H9 (cell line): ENCODE data around the gene LPAR3. TPM values are rescaled to one million over a fixed set of nuclear protein-coding genes. Genes with fewer than 3 reads are reported as not detected.

Experiments
- DNase-seq: peaks from one replicate; pipeline ENCODE4 v3.0.0-alpha.2; 2017
- H2AFZ ChIP-seq: one replicate; pipeline ENCODE4 v1.6.1; 2013; ENCODE audit warnings: mild to moderate bottlenecking, low read length, control low read depth, moderate library complexity
- H2AK5ac ChIP-seq: 2 replicates; pipeline ENCODE4 v1.6.1; 2013; ENCODE audit warnings: low read length, control low read depth, mixed read lengths; ENCODE audit not compliant: insufficient read length
- H2BK120ac ChIP-seq: one replicate; pipeline ENCODE4 v1.6.1; 2013; ENCODE audit warnings: low read depth, mild to moderate bottlenecking, low read length, control low read depth, inconsistent platforms; ENCODE audit not compliant: poor library complexity, severe bottlenecking
- H2BK12ac ChIP-seq: 2 replicates; pipeline ENCODE4 v1.6.1; 2013; ENCODE audit warnings: low read length, control low read depth, mixed read lengths, low read depth; ENCODE audit not compliant: insufficient read length
- H2BK15ac ChIP-seq: 2 replicates; pipeline ENCODE4 v1.6.1; 2013; ENCODE audit warnings: low read depth, low read length, control low read depth
- H2BK20ac ChIP-seq: one replicate; pipeline ENCODE4 v1.6.1; 2013; ENCODE audit warnings: low read depth, mild to moderate bottlenecking, low read length, control low read depth, inconsistent platforms; ENCODE audit not compliant: poor library complexity, severe bottlenecking
- H2BK5ac ChIP-seq: 2 replicates; pipeline ENCODE4 v1.6.1; 2013; ENCODE audit warnings: low read length, control low read depth, mixed read lengths; ENCODE audit not compliant: insufficient read length
- H3K14ac ChIP-seq: 2 replicates; pipeline ENCODE4 v1.6.1; 2013; ENCODE audit warnings: low read length, control low read depth; ENCODE audit not compliant: insufficient read depth
- H3K18ac ChIP-seq: 2 replicates; pipeline ENCODE4 v1.6.1; 2013; ENCODE audit warnings: low read depth, mild to moderate bottlenecking, mixed read lengths, low read length, control low read depth; ENCODE audit not compliant: insufficient read length
- H3K23ac ChIP-seq: 2 replicates; pipeline ENCODE4 v1.6.1; 2013; ENCODE audit warnings: low read length, control low read depth, mixed read lengths, low read depth; ENCODE audit not compliant: insufficient read length
- H3K23me2 ChIP-seq: 2 replicates; pipeline ENCODE4 v1.6.1; 2013; ENCODE audit warnings: low read depth, mild to moderate bottlenecking, mixed read lengths, low read length, control low read depth; ENCODE audit not compliant: insufficient read length, poor library complexity, severe bottlenecking
- H3K27ac ChIP-seq: 2 replicates; pipeline ENCODE4 v1.5.1; 2013; ENCODE audit warnings: low read length, control low read depth, mixed read lengths, low read depth; ENCODE audit not compliant: insufficient read length
- H3K27me3 ChIP-seq: 2 replicates; pipeline ENCODE4 v1.6.1; 2013; ENCODE audit warnings: low read length, control low read depth, inconsistent platforms; ENCODE audit not compliant: insufficient read depth
- H3K4ac ChIP-seq: 2 replicates; pipeline ENCODE4 v1.6.1; 2013; ENCODE audit warnings: low read depth, mild to moderate bottlenecking, control low read depth, inconsistent platforms, low read length, moderate library complexity
- H3K4me1 ChIP-seq: 2 replicates; pipeline ENCODE4 v1.6.1; 2013; ENCODE audit warnings: low read length, control low read depth, inconsistent platforms; ENCODE audit not compliant: insufficient read depth
- H3K4me2 ChIP-seq: 2 replicates; pipeline ENCODE4 v1.6.1; 2013; ENCODE audit warnings: low read length, control low read depth, mixed read lengths; ENCODE audit not compliant: insufficient read length, insufficient read depth
- H3K56ac ChIP-seq: 2 replicates; pipeline ENCODE4 v1.6.1; 2013; ENCODE audit warnings: low read depth, mild to moderate bottlenecking, mixed read lengths, low read length, control low read depth; ENCODE audit not compliant: insufficient read length
- H3K79me1 ChIP-seq: 2 replicates; pipeline ENCODE4 v1.6.1; 2013; ENCODE audit warnings: low read depth, mild to moderate bottlenecking, moderate library complexity, low read length, control low read depth, inconsistent platforms; ENCODE audit not compliant: insufficient read depth, poor library complexity, severe bottlenecking
- H3K79me2 ChIP-seq: 2 replicates; pipeline ENCODE4 v1.6.1; 2013; ENCODE audit warnings: low read length, control low read depth, inconsistent platforms; ENCODE audit not compliant: insufficient read depth
- H3K9ac ChIP-seq: 2 replicates; pipeline ENCODE4 v1.6.1; 2013; ENCODE audit warnings: low read length, control low read depth, mixed read lengths; ENCODE audit not compliant: insufficient read length; ENCODE audit errors: extremely low read depth
- H3K9me3 ChIP-seq: one replicate; pipeline ENCODE4 v1.6.1; 2013; ENCODE audit warnings: low read depth, low read length, inconsistent platforms; ENCODE audit not compliant: control insufficient read depth
- H3T11ph ChIP-seq: one replicate; pipeline ENCODE4 v1.6.1; 2013; ENCODE audit warnings: mild to moderate bottlenecking, low read length, control low read depth, inconsistent platforms
- H4K20me1 ChIP-seq: one replicate; pipeline ENCODE4 v1.6.1; 2013; ENCODE audit not compliant: control insufficient read depth, insufficient read length, insufficient read depth
- H4K5ac ChIP-seq: 2 replicates; pipeline ENCODE4 v1.6.1; 2013; ENCODE audit warnings: low read depth, mild to moderate bottlenecking, mixed read lengths, low read length, control low read depth; ENCODE audit not compliant: insufficient read length
- H4K8ac ChIP-seq: replicated peaks from 2 replicates; pipeline ENCODE4 v1.6.1; 2013; ENCODE audit warnings: low read length, control low read depth, mixed read lengths, low read depth; ENCODE audit not compliant: insufficient read length
- H4K91ac ChIP-seq: 2 replicates; pipeline ENCODE4 v1.6.1; 2013; ENCODE audit warnings: low read depth, mild to moderate bottlenecking, moderate library complexity, mixed read lengths, low read length, control low read depth; ENCODE audit not compliant: insufficient read length
- H3K27ac Mint-ChIP-seq, 3 experiments: 2 replicates in 2 of 3; 3 replicates in 1 of 3; pipeline ENCODE4 v1.8.0; 2020 to 2021; ENCODE audit warnings: mixed read lengths in 3 of 3, mild to moderate bottlenecking in 1 of 3, moderate library complexity in 1 of 3
- H3K27me3 Mint-ChIP-seq: 2 replicates; pipeline ENCODE4 v1.8.0; 2021; ENCODE audit warnings: low read depth, mild to moderate bottlenecking, moderate library complexity, mixed read lengths
- H3K36me3 Mint-ChIP-seq, 3 experiments: 2 replicates in 2 of 3; 3 replicates in 1 of 3; pipeline ENCODE4 v1.8.0; 2020 to 2021; ENCODE audit warnings: low read depth in 3 of 3, mixed read lengths in 3 of 3; ENCODE audit not compliant: insufficient read depth in 1 of 3
- H3K4me1 Mint-ChIP-seq, 2 experiments: 2 replicates each; pipeline ENCODE4 v1.8.0; 2020; ENCODE audit warnings: mixed read lengths in 2 of 2
- H3K4me3 Mint-ChIP-seq, 2 experiments: 2 replicates in 1 of 2; 3 replicates in 1 of 2; pipeline ENCODE4 v1.8.0; 2020 to 2021; ENCODE audit warnings: mild to moderate bottlenecking in 2 of 2, mixed read lengths in 2 of 2, moderate library complexity in 1 of 2
- H3K9me3 Mint-ChIP-seq, 2 experiments: 2 replicates in 1 of 2; 3 replicates in 1 of 2; pipeline ENCODE4 v1.8.0; 2020; ENCODE audit warnings: mild to moderate bottlenecking in 2 of 2, mixed read lengths in 2 of 2, moderate library complexity in 1 of 2
- WGBS: extraction: QIAGEN DNeasy Blood & Tissue Kit; methylation state at CpG from one replicate; pipeline ENCODE4 v1.1.7; 2013; ENCODE audit warnings: missing lambda C conversion rate, low lambda C conversion rate, mixed read lengths; ENCODE audit not compliant: insufficient read length; ENCODE audit errors: extremely low coverage; 5-methylcytosine and 5-hydroxymethylcytosine counted together
- total RNA-seq: library from RNA; stranded (reverse); gene quantifications from 2 replicates; pipeline ENCODE4 v1.2.1, GENCODE V29; 2021
- TF ChIP-seq, protein P1 (sequence below): fragments of 200-600 bp; sonication (generic); conservative IDR thresholded peaks from 3 replicates; pipeline ENCODE4 v1.8.0; 2021; ENCODE audit warnings: antibody characterized with exemption, mild to moderate bottlenecking

LPAR3 gene
- total RNA-seq, 1 experiment from 2014 or later: 3.0 TPM

DNA sequence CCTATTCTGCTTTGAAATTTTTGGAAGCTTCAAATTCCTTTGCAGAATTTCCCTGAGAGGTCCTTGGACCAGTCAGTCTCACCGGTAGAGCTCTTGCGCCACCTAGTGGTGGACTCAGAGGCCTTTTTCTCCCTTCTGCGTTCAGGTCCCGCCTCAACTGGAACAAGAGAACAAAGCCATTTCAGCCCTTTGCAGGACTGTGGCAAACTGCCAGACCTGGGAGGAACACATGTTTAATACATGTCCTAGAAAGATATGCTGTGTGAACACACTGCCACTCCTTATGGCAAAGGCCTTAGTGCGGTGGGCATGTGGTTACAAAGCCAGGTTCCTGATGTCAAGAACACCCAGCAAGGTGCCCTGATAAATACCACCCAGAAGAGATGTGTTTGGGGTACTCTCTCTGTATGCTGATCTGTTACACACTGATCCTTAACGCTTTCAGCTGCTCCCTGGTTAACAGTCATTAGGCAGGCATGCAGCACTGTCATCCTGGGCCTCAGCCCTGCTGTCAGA, 120.5 kb downstream of the LPAR3 start:
- H2AK5ac ChIP-seq: no peak overlapping the region
- Mint-ChIP-seq H3K4me3 (no peak overlapping the region), H3K4me1 (peaks cover 4 to 10% of the 10 kb centered on the region in 2 experiments), H3K9me3 (no peaks in the 10 kb centered on the region), H3K36me3 (no peaks in the 10 kb centered on the region), H3K27me3 (peaks cover 5% of the 10 kb centered on the region), H3K27ac (no peak overlapping the region; a peak in 1 of 7 replicates)
- H3K9ac ChIP-seq: no peak overlapping the region
- H3K79me1 ChIP-seq: no peaks in the 10 kb centered on the region
- H2BK15ac ChIP-seq: no peak overlapping the region
- H3K4ac ChIP-seq: no peak overlapping the region
- H3K4me2 ChIP-seq: no peak overlapping the region
- H4K5ac ChIP-seq: no peak overlapping the region
- WGBS: no CpG with 5 or more reads among the region's 6 CpGs
- DNase-seq: peak; percentile 81
- no peaks in the 10 kb centered on the region for H3K27me3 ChIP-seq
- H3K14ac ChIP-seq: no peak overlapping the region
- no peak overlapping the region for H3K27ac ChIP-seq
- no peak overlapping the region for H2AFZ ChIP-seq
- no peak overlapping the region for H2BK20ac ChIP-seq
- H3K9me3 ChIP-seq: no peaks in the 10 kb centered on the region
- H3K23ac ChIP-seq: no peak overlapping the region
- H3T11ph ChIP-seq: no peak overlapping the region
- no peak overlapping the region for H2BK12ac ChIP-seq
- no peak overlapping the region for H2BK5ac ChIP-seq
- H3K56ac ChIP-seq: no peak overlapping the region
- no peaks in the 10 kb centered on the region for H4K20me1 ChIP-seq
- no peak overlapping the region for H2BK120ac ChIP-seq
- no peak overlapping the region for H3K18ac ChIP-seq
- TF ChIP-seq, protein P1, sequence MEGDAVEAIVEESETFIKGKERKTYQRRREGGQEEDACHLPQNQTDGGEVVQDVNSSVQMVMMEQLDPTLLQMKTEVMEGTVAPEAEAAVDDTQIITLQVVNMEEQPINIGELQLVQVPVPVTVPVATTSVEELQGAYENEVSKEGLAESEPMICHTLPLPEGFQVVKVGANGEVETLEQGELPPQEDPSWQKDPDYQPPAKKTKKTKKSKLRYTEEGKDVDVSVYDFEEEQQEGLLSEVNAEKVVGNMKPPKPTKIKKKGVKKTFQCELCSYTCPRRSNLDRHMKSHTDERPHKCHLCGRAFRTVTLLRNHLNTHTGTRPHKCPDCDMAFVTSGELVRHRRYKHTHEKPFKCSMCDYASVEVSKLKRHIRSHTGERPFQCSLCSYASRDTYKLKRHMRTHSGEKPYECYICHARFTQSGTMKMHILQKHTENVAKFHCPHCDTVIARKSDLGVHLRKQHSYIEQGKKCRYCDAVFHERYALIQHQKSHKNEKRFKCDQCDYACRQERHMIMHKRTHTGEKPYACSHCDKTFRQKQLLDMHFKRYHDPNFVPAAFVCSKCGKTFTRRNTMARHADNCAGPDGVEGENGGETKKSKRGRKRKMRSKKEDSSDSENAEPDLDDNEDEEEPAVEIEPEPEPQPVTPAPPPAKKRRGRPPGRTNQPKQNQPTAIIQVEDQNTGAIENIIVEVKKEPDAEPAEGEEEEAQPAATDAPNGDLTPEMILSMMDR: peak; percentile 92
- H3K4me1 ChIP-seq: no peaks in the 10 kb centered on the region
- H4K91ac ChIP-seq: no peak overlapping the region
- no peaks in the 10 kb centered on the region for H3K23me2 ChIP-seq
- no peak overlapping the region for H4K8ac ChIP-seq
- no peaks in the 10 kb centered on the region for H3K79me2 ChIP-seq
